ENCODE results near the gene TPI1. TPM values are rescaled to one million over a fixed set of nuclear protein-coding genes. Genes with fewer than 3 reads are reported as not detected.

The TPI1 gene
- total RNA-seq, 1 donor from 2014 or later, result 722 TPM

GRCh38 chr12:6827982-6828780, 39.1 kb upstream of the TPI1 start, which contains the start of gene P3H3:
TSS of gene P3H3 (plus strand) at chr12:6828407. CDS start at chr12:6828441, 34 bp downstream.
- TF ChIP-seq EZH2 (IDR thresholded peaks at IDR 0.05; ENCODE audit: insufficient read depth, low read length), result no peak
- TF ChIP-seq, protein P1, sequence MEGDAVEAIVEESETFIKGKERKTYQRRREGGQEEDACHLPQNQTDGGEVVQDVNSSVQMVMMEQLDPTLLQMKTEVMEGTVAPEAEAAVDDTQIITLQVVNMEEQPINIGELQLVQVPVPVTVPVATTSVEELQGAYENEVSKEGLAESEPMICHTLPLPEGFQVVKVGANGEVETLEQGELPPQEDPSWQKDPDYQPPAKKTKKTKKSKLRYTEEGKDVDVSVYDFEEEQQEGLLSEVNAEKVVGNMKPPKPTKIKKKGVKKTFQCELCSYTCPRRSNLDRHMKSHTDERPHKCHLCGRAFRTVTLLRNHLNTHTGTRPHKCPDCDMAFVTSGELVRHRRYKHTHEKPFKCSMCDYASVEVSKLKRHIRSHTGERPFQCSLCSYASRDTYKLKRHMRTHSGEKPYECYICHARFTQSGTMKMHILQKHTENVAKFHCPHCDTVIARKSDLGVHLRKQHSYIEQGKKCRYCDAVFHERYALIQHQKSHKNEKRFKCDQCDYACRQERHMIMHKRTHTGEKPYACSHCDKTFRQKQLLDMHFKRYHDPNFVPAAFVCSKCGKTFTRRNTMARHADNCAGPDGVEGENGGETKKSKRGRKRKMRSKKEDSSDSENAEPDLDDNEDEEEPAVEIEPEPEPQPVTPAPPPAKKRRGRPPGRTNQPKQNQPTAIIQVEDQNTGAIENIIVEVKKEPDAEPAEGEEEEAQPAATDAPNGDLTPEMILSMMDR (IDR thresholded peaks at IDR 0.05; ENCODE audit: insufficient read depth, low read depth, low read length), result no peak
- FAIRE-seq (no peak), DNase-seq (ENCODE audit: low read depth) (peak; percentile 42)
- peaks cover 14% of the 10 kb centered on the region for H3K4me1 Mint-ChIP-seq (ENCODE audit: low read depth, unreplicated experiment)
- no peaks in the 10 kb centered on the region for H3K9me3 Mint-ChIP-seq (ENCODE audit: unreplicated experiment)
- H3K27ac Mint-ChIP-seq (ENCODE audit: unreplicated experiment), result peak within 1 kb of the TSS; percentile 96
- peaks cover 29% of the 10 kb centered on the region for H3K79me2 ChIP-seq (ENCODE audit: insufficient read depth, low read length)
- H4K20me1 ChIP-seq (ENCODE audit: insufficient read depth, low read length), result peaks cover 6% of the 10 kb centered on the region
- peaks cover 6% of the 10 kb centered on the region for H3K36me3 Mint-ChIP-seq (ENCODE audit: low read depth, unreplicated experiment)
- H3K27me3 ChIP-seq (ENCODE audit: insufficient read depth, low read length), result no peaks in the 10 kb centered on the region
- peak within 1 kb of the TSS; percentile 71 for H3K4me3 ChIP-seq (ENCODE audit: insufficient read depth, low read depth, low read length)
- no peaks in the 10 kb centered on the region for H3K27me3 Mint-ChIP-seq (ENCODE audit: low read depth, unreplicated experiment)
- H3K4me3 Mint-ChIP-seq (ENCODE audit: unreplicated experiment), result peak within 1 kb of the TSS; percentile 98
- peak within 1 kb of the TSS; percentile 80 for H3K27ac ChIP-seq (ENCODE audit: low read depth, low read length)
- peak within 1 kb of the TSS; percentile 63 for H2AFZ ChIP-seq (ENCODE audit: low read depth, low read length)
- no peaks in the 10 kb centered on the region for H3K9me3 ChIP-seq (ENCODE audit: insufficient read depth, low read depth, low read length)
- H3K9ac ChIP-seq (ENCODE audit: low read length), result peak within 1 kb of the TSS; percentile 96
- peak within 1 kb of the TSS; percentile 85 for H3K4me2 ChIP-seq (ENCODE audit: low read length)
- H3K4me1 ChIP-seq (ENCODE audit: insufficient read depth, low read length), result peaks cover 19% of the 10 kb centered on the region
- peaks cover 6% of the 10 kb centered on the region for H3K36me3 ChIP-seq (ENCODE audit: insufficient read depth, low read length)

- TF ChIP-seq, protein P1 (IDR thresholded peaks at IDR 0.05; ENCODE audit: insufficient read depth, low read depth, low read length), result no peak
- no peak for TF ChIP-seq EZH2 (IDR thresholded peaks at IDR 0.05; ENCODE audit: insufficient read depth, low read length)
- Histone ChIP-seq H3K79me2 (ENCODE audit: insufficient read depth, low read length) (peaks cover 29% of the 10 kb centered on the region), H3K27me3 (ENCODE audit: insufficient read depth, low read length) (no peaks in the 10 kb centered on the region), H3K9me3 (ENCODE audit: insufficient read depth, low read depth, low read length) (no peaks in the 10 kb centered on the region), H3K36me3 (ENCODE audit: insufficient read depth, low read length) (peaks cover 13% of the 10 kb centered on the region), H3K4me1 (ENCODE audit: insufficient read depth, low read length) (peaks cover 19% of the 10 kb centered on the region), H4K20me1 (ENCODE audit: insufficient read depth, low read length) (peaks cover 10% of the 10 kb centered on the region), H2AFZ (ENCODE audit: low read depth, low read length) (peak overlapping the region; percentile 63), H3K9ac (ENCODE audit: low read length) (peak overlapping the region; percentile 96), H3K27ac (ENCODE audit: low read depth, low read length) (peak overlapping the region; percentile 80), H3K4me3 (ENCODE audit: insufficient read depth, low read depth, low read length) (peak overlapping the region; percentile 71), H3K4me2 (ENCODE audit: low read length) (peak overlapping the region; percentile 85)
- no peaks in the 10 kb centered on the region for H3K9me3 Mint-ChIP-seq (ENCODE audit: unreplicated experiment)
- peak; percentile 47 for DNase-seq (ENCODE audit: low read depth)
- peak overlapping the region; percentile 96 for H3K27ac Mint-ChIP-seq (ENCODE audit: unreplicated experiment)
- H3K4me3 Mint-ChIP-seq (ENCODE audit: unreplicated experiment), result peak overlapping the region; percentile 98
- peaks cover 13% of the 10 kb centered on the region for H3K4me1 Mint-ChIP-seq (ENCODE audit: low read depth, unreplicated experiment)
- no peak for FAIRE-seq
- H3K36me3 Mint-ChIP-seq (ENCODE audit: low read depth, unreplicated experiment), result peaks cover 7% of the 10 kb centered on the region
- no peaks in the 10 kb centered on the region for H3K27me3 Mint-ChIP-seq (ENCODE audit: low read depth, unreplicated experiment)
Observed at GRCh38 chr12:6828781-6829535, 38.4 kb upstream of the TPI1 start.

Data from astrocyte (in vitro differentiated cells and primary cell).